Endothelial cell of umbilical vein (primary cell): Measurements from ENCODE around the gene FAM3D. TPM values are rescaled to one million over a fixed set of nuclear protein-coding genes. Genes with fewer than 3 reads are reported as not detected.

Experiments used
- BruUV-seq: library from RNA; stranded (reverse); fragments of 400-500 nt; replicated peaks from 2 replicates; lab custom pipeline; 2021; lab: Mats Ljungman, UMichigan
- CTCF ChIA-PET: fragments of 300-600, 350-600 bp; sonication (Branson Sonifier 250); formaldehyde crosslinking; loops from one replicate; lab custom pipeline; 2021; ENCODE audit warnings: antibody characterized with exemption, inconsistent platforms; lab: Charles Lee
- POLR2A ChIA-PET: fragments of 300-600, 350-600 bp; sonication (Branson Sonifier 250); formaldehyde crosslinking; loops from one replicate; lab custom pipeline; 2021; ENCODE audit warnings: antibody characterized with exemption, inconsistent platforms; lab: Charles Lee
- DNase-seq: peaks from one replicate; pipeline ENCODE4 v3.0.0-alpha.2; 2011; ENCODE audit warnings: low read depth, low spot score
- FAIRE-seq: peaks from 2 replicates; lab custom pipeline; 2011; peaks lifted over from hg19 to GRCh38; lab: Jason Lieb, UNC
- H2AFZ ChIP-seq: 2 replicates; pipeline ENCODE4 v1.6.0; 2012; ENCODE audit warnings: low read depth, low read length, control low read depth, inconsistent platforms
- H3K27ac ChIP-seq: 2 replicates; pipeline ENCODE4 v1.5.1; 2011; ENCODE audit warnings: low read depth, mild to moderate bottlenecking, control low read depth, low read length, moderate library complexity; ENCODE audit not compliant: insufficient read depth
- H3K27me3 ChIP-seq, 2 experiments: 2 replicates each; pipeline versions ENCODE4 v1.6.0 to v1.6.1; 2011; ENCODE audit warnings: low read length in 2 of 2, mixed read lengths in 1 of 2; ENCODE audit not compliant: control insufficient read depth in 2 of 2, insufficient read depth in 2 of 2
- H3K36me3 ChIP-seq, 2 experiments: 2 replicates in 1 of 2; 3 replicates in 1 of 2; pipeline ENCODE4 v1.5.1; 2011; ENCODE audit warnings: low read length in 2 of 2, mild to moderate bottlenecking in 1 of 2, moderate library complexity in 1 of 2; ENCODE audit not compliant: control insufficient read depth in 2 of 2, insufficient read depth in 2 of 2; ENCODE audit errors: extremely low read depth in 1 of 2
- H3K4me1 ChIP-seq: 3 replicates; pipeline ENCODE4 v1.5.1; 2011; ENCODE audit warnings: mild to moderate bottlenecking, low read length; ENCODE audit not compliant: control insufficient read depth, insufficient read depth; ENCODE audit errors: extremely low read depth
- H3K4me2 ChIP-seq: 2 replicates; pipeline ENCODE4 v1.6.1; 2011; ENCODE audit warnings: low read length, control low read depth, mixed read lengths; ENCODE audit not compliant: insufficient read depth
- H3K4me3 ChIP-seq, 3 experiments: fragments of 200-600 bp in 1 of 3; sonication (generic), shearing (Covaris generic) in 1 of 3; replicated peaks in 1 of 3; 2 replicates each; pipeline ENCODE4 v1.5.1; 2011 to 2016; ENCODE audit warnings: control low read depth in 3 of 3, low read length in 3 of 3, mild to moderate bottlenecking in 2 of 3, inconsistent platforms in 1 of 3, low read depth in 1 of 3, moderate library complexity in 1 of 3; ENCODE audit not compliant: insufficient read depth in 1 of 3
- H3K79me2 ChIP-seq: 2 replicates; pipeline ENCODE4 v1.6.0; 2012; ENCODE audit warnings: low read length, inconsistent platforms; ENCODE audit not compliant: control insufficient read depth, insufficient read depth
- H3K9ac ChIP-seq: replicated peaks from 2 replicates; pipeline ENCODE3; 2011; ENCODE audit warnings: low read length, control low read depth; ENCODE audit not compliant: insufficient read depth; ENCODE audit errors: extremely low read depth
- H3K9me1 ChIP-seq: replicated peaks from 3 replicates; pipeline ENCODE4 v1.6.0; 2011; ENCODE audit warnings: mild to moderate bottlenecking, low read length; ENCODE audit not compliant: control insufficient read depth, insufficient read depth; ENCODE audit errors: extremely low read depth
- H3K9me3 ChIP-seq: replicated peaks from 2 replicates; pipeline ENCODE4 v1.5.1; 2012; ENCODE audit warnings: low read length, inconsistent platforms; ENCODE audit not compliant: control insufficient read depth, insufficient read depth
- H4K20me1 ChIP-seq: replicated peaks from 2 replicates; pipeline ENCODE3; 2011; ENCODE audit warnings: mild to moderate bottlenecking, low read length; ENCODE audit not compliant: control insufficient read depth, insufficient read depth; ENCODE audit errors: extremely low read depth
- CTCF ChIP-seq, 2 donors: IDR thresholded peaks; 1 replicate in 1 of 2; 2 replicates in 1 of 2; pipeline ENCODE4 v1.5.1; 2011; ENCODE audit warnings: low read length in 2 of 2, mild to moderate bottlenecking in 2 of 2, moderate library complexity in 2 of 2, control low read depth in 1 of 2, inconsistent platforms in 1 of 2, low read depth in 1 of 2; ENCODE audit not compliant: insufficient read depth in 1 of 2; ENCODE audit errors: extremely low read depth in 1 of 2
- EZH2 ChIP-seq: IDR thresholded peaks from 2 replicates; pipeline ENCODE4 v1.6.1; 2012; ENCODE audit warnings: borderline replicate concordance, low read depth, mild to moderate bottlenecking, moderate library complexity, low read length, inconsistent platforms; ENCODE audit not compliant: severe bottlenecking
- FOS ChIP-seq: IDR thresholded peaks from 2 replicates; pipeline ENCODE4 v1.6.1; 2011; ENCODE audit warnings: mild to moderate bottlenecking, low read length, moderate library complexity, borderline replicate concordance; ENCODE audit not compliant: insufficient read depth
- GATA2 ChIP-seq: IDR thresholded peaks from 2 replicates; pipeline ENCODE4 v1.7.0; 2011; ENCODE audit warnings: low read depth, mild to moderate bottlenecking, moderate library complexity, mixed read lengths, low read length; ENCODE audit not compliant: insufficient read length, insufficient read depth
- JUN ChIP-seq: IDR thresholded peaks from 2 replicates; pipeline ENCODE4 v1.6.1; 2011; ENCODE audit warnings: borderline replicate concordance, low read depth; ENCODE audit not compliant: insufficient read length, insufficient read depth
- MAX ChIP-seq: IDR thresholded peaks from 2 replicates; pipeline ENCODE4 v1.6.1; 2011; ENCODE audit not compliant: insufficient read depth, insufficient read length
- MYC ChIP-seq: IDR thresholded peaks from one replicate; pipeline ENCODE4 v1.6.1; 2011; ENCODE audit warnings: mild to moderate bottlenecking, low read depth, low read length
- POLR2A ChIP-seq: IDR thresholded peaks from 2 replicates; pipeline ENCODE4 v1.6.1; 2012; ENCODE audit warnings: low read depth, mild to moderate bottlenecking, control low read depth, low read length
- POLR2AphosphoS5 ChIP-seq: IDR thresholded peaks from 2 replicates; pipeline ENCODE4 v1.6.1; 2012; ENCODE audit warnings: low read depth, mild to moderate bottlenecking, control low read depth, low read length, moderate library complexity; ENCODE audit not compliant: insufficient read depth
- dilution Hi-C: fragments of 300-500 bp; cut with MboI; formaldehyde crosslinking; loops from one replicate; pipeline ENCODE4 v1.15.0; 2019; ENCODE audit warnings: low sequenced_read_pairs; ENCODE audit not compliant: extremely low pct_ligation_motif_present
- intact Hi-C: fragments of 100-400 bp; cut with micrococcal nuclease; formaldehyde crosslinking; loops from one replicate; pipeline ENCODE4 v1.10.0; 2022
- polyA plus RNA-seq, 4 experiments: library from polyadenylated mRNA; depleted of rRNA in 3 of 4; stranded (reverse) in 3 of 4; unstranded in 1 of 4; fragments of >200 nt; gene quantifications; 2 replicates each; pipeline versions ENCODE4 v1.2.1 to v1.2.3, GENCODE V29; 2011 to 2012; ENCODE audit warnings: missing spikeins in 1 of 4
- total RNA-seq: library from RNA; stranded (reverse); gene quantifications from 2 replicates; pipeline ENCODE4 v1.2.3, GENCODE V29; 2021

Gene FAM3D
- total and polyA plus RNA-seq, 2 donors (not counting 3 experiments of a cell fraction or from before 2014, with no cell fraction given) = 0.12 TPM; not detected in 1

GRCh38 chr3:58667229-58667628 is 655 bp upstream of the FAM3D start:
- dilution Hi-C loops (no loop called here), intact Hi-C loops (loop anchor here (2.0 kb wide), 1 partner anchor 16 kb away; no protein-coding TSS in a partner anchor)
- Histone ChIP-seq H3K27ac (no peak overlapping the region), H3K9me1 (no peaks in the 10 kb centered on the region), H3K9me3 (no peaks in the 10 kb centered on the region), H3K27me3 (peaks cover 0 to 6% of the 10 kb centered on the region in 2 experiments), H3K4me1 (peaks cover 8% of the 10 kb centered on the region), H3K79me2 (no peaks in the 10 kb centered on the region), H4K20me1 (no peaks in the 10 kb centered on the region), H2AFZ (peak overlapping the region; percentile 86), H3K4me2 (no peak overlapping the region), H3K4me3 (no peak overlapping the region), H3K9ac (no peak overlapping the region), H3K36me3 (no peaks in the 10 kb centered on the region)
- TF ChIP-seq GATA2 (no peak), POLR2AphosphoS5 (no peak), MAX (no peak), FOS (no peak), CTCF (IDR thresholded peaks at IDR 0.05; ENCODE audit: extremely low read depth in 1 of 2, insufficient read depth in 1 of 2, low read depth in 1 of 2, low read length in 2 of 2) (no peak), JUN (no peak), MYC (no peak), POLR2A (no peak), EZH2 (no peak)
- CTCF ChIA-PET = interaction anchor here (0.6 kb wide), 1 partner anchor 107 kb away, joined by 3 read pairs; no protein-coding TSS in a partner anchor
- POLR2A ChIA-PET = interaction anchor here (1.2 kb wide), 1 partner anchor 34 kb away, joined by 4 read pairs; no protein-coding TSS in a partner anchor
- no peak for FAIRE-seq
- DNase-seq = no peak
- BruUV-seq = no TSS peak
